PFSK-1 (cell line): ENCODE measurements around the gene DDX41.

ENCODE experiments used
- SIN3A ChIP-seq: IDR thresholded peaks from 2 replicates; pipeline ENCODE4 v1.6.1; 2012; ENCODE audit warnings: mild to moderate bottlenecking, low read length, moderate library complexity, borderline replicate concordance; ENCODE audit not compliant: insufficient read depth
- TAF1 ChIP-seq: IDR thresholded peaks from 2 replicates; pipeline ENCODE4 v1.6.1; 2012; ENCODE audit warnings: low read length, control low read depth, borderline replicate concordance; ENCODE audit not compliant: insufficient read depth
- TF ChIP-seq, protein P1 (sequence below), 2 experiments: IDR thresholded peaks; 2 replicates each; pipeline versions ENCODE4 v1.6.1 to v1.8.0; 2011 to 2012; ENCODE audit warnings: low read depth in 2 of 2, low read length in 2 of 2, control low read depth in 1 of 2, inconsistent platforms in 1 of 2, mild to moderate bottlenecking in 1 of 2, moderate library complexity in 1 of 2; ENCODE audit not compliant: insufficient read depth in 1 of 2

DNA sequence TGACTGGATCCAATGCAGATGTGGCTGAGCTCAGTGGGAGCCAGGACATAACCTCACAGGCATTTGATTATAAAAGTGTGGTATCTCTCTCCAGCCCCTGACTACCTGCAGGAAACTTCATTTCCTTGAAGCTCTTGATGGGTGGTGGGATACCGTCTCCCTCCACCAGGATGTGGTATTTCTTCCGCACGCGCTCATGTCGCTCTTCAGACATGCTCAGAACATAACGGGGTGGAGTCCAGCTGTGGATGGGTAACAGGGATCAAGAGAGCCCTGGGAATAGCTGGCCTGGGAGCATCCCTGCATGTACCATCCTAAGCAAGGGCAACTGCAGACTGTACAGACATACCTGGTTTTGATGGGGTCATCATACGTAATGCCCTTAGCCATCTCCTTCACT lies 1.2 kb downstream of the DDX41 start:
- no peak for TF ChIP-seq SIN3A
- no peak for TF ChIP-seq TAF1
- TF ChIP-seq, protein P1, sequence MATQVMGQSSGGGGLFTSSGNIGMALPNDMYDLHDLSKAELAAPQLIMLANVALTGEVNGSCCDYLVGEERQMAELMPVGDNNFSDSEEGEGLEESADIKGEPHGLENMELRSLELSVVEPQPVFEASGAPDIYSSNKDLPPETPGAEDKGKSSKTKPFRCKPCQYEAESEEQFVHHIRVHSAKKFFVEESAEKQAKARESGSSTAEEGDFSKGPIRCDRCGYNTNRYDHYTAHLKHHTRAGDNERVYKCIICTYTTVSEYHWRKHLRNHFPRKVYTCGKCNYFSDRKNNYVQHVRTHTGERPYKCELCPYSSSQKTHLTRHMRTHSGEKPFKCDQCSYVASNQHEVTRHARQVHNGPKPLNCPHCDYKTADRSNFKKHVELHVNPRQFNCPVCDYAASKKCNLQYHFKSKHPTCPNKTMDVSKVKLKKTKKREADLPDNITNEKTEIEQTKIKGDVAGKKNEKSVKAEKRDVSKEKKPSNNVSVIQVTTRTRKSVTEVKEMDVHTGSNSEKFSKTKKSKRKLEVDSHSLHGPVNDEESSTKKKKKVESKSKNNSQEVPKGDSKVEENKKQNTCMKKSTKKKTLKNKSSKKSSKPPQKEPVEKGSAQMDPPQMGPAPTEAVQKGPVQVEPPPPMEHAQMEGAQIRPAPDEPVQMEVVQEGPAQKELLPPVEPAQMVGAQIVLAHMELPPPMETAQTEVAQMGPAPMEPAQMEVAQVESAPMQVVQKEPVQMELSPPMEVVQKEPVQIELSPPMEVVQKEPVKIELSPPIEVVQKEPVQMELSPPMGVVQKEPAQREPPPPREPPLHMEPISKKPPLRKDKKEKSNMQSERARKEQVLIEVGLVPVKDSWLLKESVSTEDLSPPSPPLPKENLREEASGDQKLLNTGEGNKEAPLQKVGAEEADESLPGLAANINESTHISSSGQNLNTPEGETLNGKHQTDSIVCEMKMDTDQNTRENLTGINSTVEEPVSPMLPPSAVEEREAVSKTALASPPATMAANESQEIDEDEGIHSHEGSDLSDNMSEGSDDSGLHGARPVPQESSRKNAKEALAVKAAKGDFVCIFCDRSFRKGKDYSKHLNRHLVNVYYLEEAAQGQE (IDR thresholded peaks at IDR 0.05; ENCODE audit: insufficient read depth in 1 of 2, low read depth in 2 of 2, low read length in 2 of 2): no peak
